Measurements from ENCODE around the gene ITGAD.

- TF ChIP-seq POLR2A (IDR thresholded peaks at IDR 0.05; ENCODE audit: low read depth, low read length) = no peak
- TF ChIP-seq POLR2AphosphoS5 (IDR thresholded peaks at IDR 0.05; ENCODE audit: low read depth, low read length) = no peak
- no peak for TF ChIP-seq TAF1 (IDR thresholded peaks at IDR 0.05; ENCODE audit: borderline replicate concordance, low read depth, low read length)
These were observed 8.3 kb downstream of the ITGAD start for GRCh38 chr16:31401436-31401835.

All from GM12892 (cell line).